K562 (cell line): ENCODE results near the gene MVD. TPM values are rescaled to one million over a fixed set of nuclear protein-coding genes. Genes with fewer than 3 reads are reported as not detected.

Source experiments
- ATAC-seq: fragments of 200-7000 bp; cut with Tn5 transposase; 3 replicates; pipeline ENCODE4 v1.9.1; 2020; ENCODE audit warnings: moderate library complexity
- BruUV-seq: library from RNA; stranded (reverse); fragments of 400-500 nt; replicated peaks from 2 replicates; lab custom pipeline; 2021; lab: Mats Ljungman, UMichigan
- CTCF ChIA-PET: fragments of 300-600 bp; formaldehyde crosslinking; extraction: SDS; loops from one replicate; lab custom pipeline; 2021; ENCODE audit warnings: low intra/inter-chr PET ratio; lab: Yijun Ruan, JAX
- POLR2A ChIA-PET: fragments of 300-600, 350-650 bp; sonication (Branson Sonifier 250); formaldehyde crosslinking; extraction: SDS; loops from one replicate; lab custom pipeline; 2021; ENCODE audit warnings: antibody characterized with exemption, inconsistent platforms; lab: Yijun Ruan, JAX
- DNase-seq, 4 experiments: peaks; one replicate each; pipeline versions ENCODE4 v3.0.0 to v3.0.0-alpha.2; 2011 to 2018; ENCODE audit warnings: low spot score in 3 of 4, mixed read lengths in 3 of 4; ENCODE audit errors: extremely low read depth in 1 of 4
- FAIRE-seq: peaks from 2 replicates; lab custom pipeline; 2011; peaks lifted over from hg19 to GRCh38; lab: Jason Lieb, UNC
- H2AFZ ChIP-seq: 2 replicates; pipeline ENCODE4 v1.6.0; 2011; ENCODE audit warnings: low read depth, low read length, control low read depth, inconsistent platforms
- H3K27ac ChIP-seq: fragments of 200-600 bp; 3 replicates; pipeline ENCODE4 v1.8.0; 2011; ENCODE audit warnings: low read depth, mild to moderate bottlenecking, control low read depth, inconsistent platforms, low read length, moderate library complexity, mixed read lengths; ENCODE audit errors: extremely low read depth
- H3K27me3 ChIP-seq, 2 experiments: fragments of 300-600 bp in 1 of 2; 2 replicates in 1 of 2; 3 replicates in 1 of 2; pipeline versions ENCODE4 v1.6.0 to v1.8.0; 2011; ENCODE audit warnings: inconsistent platforms in 2 of 2, low read length in 2 of 2, mild to moderate bottlenecking in 1 of 2, mixed read lengths in 1 of 2, moderate library complexity in 1 of 2; ENCODE audit not compliant: control insufficient read depth in 2 of 2, insufficient read depth in 2 of 2
- H3K36me3 ChIP-seq: fragments of 300-600 bp; 3 replicates; pipeline ENCODE4 v1.8.0; 2011; ENCODE audit warnings: mild to moderate bottlenecking, low read length, inconsistent platforms; ENCODE audit not compliant: control insufficient read depth, insufficient read depth
- H3K4me1 ChIP-seq, 2 experiments: fragments of 200-600 bp in 1 of 2; replicated peaks in 1 of 2; 2 replicates in 1 of 2; 3 replicates in 1 of 2; pipeline versions ENCODE4 v1.5.1 to v1.8.0; 2011; ENCODE audit warnings: inconsistent platforms in 2 of 2, low read length in 2 of 2, mild to moderate bottlenecking in 1 of 2, mixed read lengths in 1 of 2, moderate library complexity in 1 of 2; ENCODE audit not compliant: control insufficient read depth in 2 of 2, insufficient read depth in 2 of 2
- H3K4me2 ChIP-seq: 2 replicates; pipeline ENCODE4 v1.6.1; 2011; ENCODE audit warnings: low read length, control low read depth, inconsistent platforms, mixed read lengths; ENCODE audit not compliant: insufficient read depth
- H3K4me3 ChIP-seq: fragments of 200-600 bp; sonication (generic), shearing (Covaris generic); 2 replicates; pipeline ENCODE4 v1.5.1; 2016; ENCODE audit warnings: control low read depth, inconsistent platforms
- H3K79me2 ChIP-seq: fragments of 200-600 bp; 3 replicates; pipeline ENCODE4 v1.8.0; 2011; ENCODE audit warnings: low read length, inconsistent platforms; ENCODE audit not compliant: control insufficient read depth, insufficient read depth
- H3K9ac ChIP-seq, 2 experiments: 2 replicates each; pipeline versions ENCODE4 v1.6.0 to v1.6.1; 2011; ENCODE audit warnings: low read depth in 2 of 2, low read length in 2 of 2, control low read depth in 1 of 2, inconsistent platforms in 1 of 2, mild to moderate bottlenecking in 1 of 2, mixed read lengths in 1 of 2; ENCODE audit not compliant: insufficient read depth in 1 of 2
- H3K9me1 ChIP-seq: one replicate; pipeline ENCODE4 v1.6.0; 2011; ENCODE audit warnings: inconsistent platforms, mild to moderate bottlenecking, low read length, moderate library complexity; ENCODE audit not compliant: control insufficient read depth, insufficient read depth
- H3K9me3 ChIP-seq: replicated peaks from 2 replicates; pipeline ENCODE4 v1.5.1; 2011; ENCODE audit warnings: low read depth, low read length, inconsistent platforms; ENCODE audit not compliant: control insufficient read depth, insufficient read depth
- H4K20me1 ChIP-seq: replicated peaks from 2 replicates; pipeline ENCODE4 v1.6.1; 2011; ENCODE audit warnings: low read length, inconsistent platforms, mixed read lengths; ENCODE audit not compliant: control insufficient read depth, insufficient read depth
- C11orf30 ChIP-seq: fragments of 450-650 bp; IDR thresholded peaks from 2 replicates; pipeline ENCODE4 v1.6.1; 2016; ENCODE audit warnings: low read depth, mild to moderate bottlenecking
- ETV5 ChIP-seq: sonication (generic); formaldehyde crosslinking; IDR thresholded peaks from 2 replicates; pipeline ENCODE4 v1.4.0; 2020; ENCODE audit warnings: low read depth, mild to moderate bottlenecking, missing genetic modification reagents
- FIP1L1 ChIP-seq: fragments of 200-400 bp; formaldehyde crosslinking; IDR thresholded peaks from 2 replicates; pipeline ENCODE4 v1.6.1; 2018; ENCODE audit warnings: mild to moderate bottlenecking, low read depth, low read length; ENCODE audit not compliant: poor library complexity, severe bottlenecking
- HNRNPL ChIP-seq: fragments of 200-400 bp; formaldehyde crosslinking; IDR thresholded peaks from 2 replicates; pipeline ENCODE4 v1.6.1; 2017; ENCODE audit warnings: low read depth, mild to moderate bottlenecking, low read length
- POLR2G ChIP-seq: fragments of 200-400 bp; formaldehyde crosslinking; IDR thresholded peaks from 2 replicates; pipeline ENCODE4 v1.6.1; 2017; ENCODE audit warnings: low read depth, mild to moderate bottlenecking, antibody characterized with exemption, low read length, moderate library complexity
- RBM22 ChIP-seq: fragments of 200-400 bp; formaldehyde crosslinking; IDR thresholded peaks from 2 replicates; pipeline ENCODE4 v1.6.1; 2018; ENCODE audit warnings: low read length, low read depth; ENCODE audit not compliant: poor library complexity, severe bottlenecking
- ZBTB33 ChIP-seq: sonication (generic); formaldehyde crosslinking; IDR thresholded peaks from 2 replicates; pipeline ENCODE4 v1.8.1; 2023; ENCODE audit warnings: mild to moderate bottlenecking, missing genetic modification reagents
- ZNF121 ChIP-seq: sonication (generic); formaldehyde crosslinking; conservative IDR thresholded peaks from 2 replicates; pipeline ENCODE4 v1.8.0; 2022; ENCODE audit warnings: missing genetic modification reagents
- ZNF175 ChIP-seq: fragments of 200-800 bp; sonication (Bioruptor generic); IDR thresholded peaks from 2 replicates; pipeline ENCODE4 v1.6.1; 2016; ENCODE audit warnings: low read depth, mild to moderate bottlenecking, missing genetic modification characterization, missing compliant biosample characterization
- ZSCAN29 ChIP-seq: fragments of 450-650 bp; IDR thresholded peaks from 2 replicates; pipeline ENCODE4 v1.6.1; 2017
- WGBS: fragments of 100-300 bp; shearing (Covaris generic); methylation state at CpG from one replicate; pipeline ENCODE4 v1.1.6; 2016; ENCODE audit warnings: low coverage, mixed read lengths; ENCODE audit not compliant: insufficient coverage; ENCODE audit errors: missing lambda C conversion rate; 5-methylcytosine and 5-hydroxymethylcytosine counted together
- in situ Hi-C: fragments of 300-500 bp; cut with MboI; formaldehyde crosslinking; loops from 4 replicates; pipeline ENCODE4 v1.15.0; 2018; ENCODE audit warnings: inconsistent platforms, mixed read lengths
- intact Hi-C: fragments of 100-400 bp; cut with micrococcal nuclease; formaldehyde crosslinking; loops from 2 replicates; pipeline ENCODE4 v1.14.2; 2022
- polyA plus RNA-seq, 8 experiments: library from polyadenylated mRNA; depleted of rRNA in 4 of 8; stranded (reverse) in 5 of 8; unstranded in 3 of 8; fragments of >200 nt; fragmentation: Nextera tagmentation in 2 of 8; fragmentation: Illumina TruSeq in 1 of 8; extraction: Ambion mirVana in 2 of 8; extraction: Trizol in 1 of 8; gene quantifications; 2 replicates each; pipeline versions ENCODE4 v1.2.1 to v1.2.3, GENCODE V29; 2011 to 2014; ENCODE audit warnings: inconsistent platforms in 1 of 8, missing spikeins in 1 of 8
- total RNA-seq, 7 experiments: library from RNA; depleted of rRNA in 6 of 7; stranded (reverse); fragments of >200 nt in 6 of 7; fragmentation: Illumina TruSeq in 2 of 7; extraction: Trizol in 2 of 7; gene quantifications; 2 replicates each; pipeline versions ENCODE4 v1.2.1 to v1.2.3, GENCODE V29; 2011 to 2021; ENCODE audit warnings: low replicate concordance in 1 of 7

MVD gene
- total and polyA plus RNA-seq, 9 of the 15 experiments (the other 6 are each of a cell fraction or from before 2014, with no cell fraction given) = 12.2 to 141 (median 45.3) TPM

GRCh38 chr16:88647178-88648070, 15.5 kb downstream of the MVD start:
- BruUV-seq = no TSS peak
- in situ Hi-C loops (no loop called here), intact Hi-C loops (no loop called here)
- Histone ChIP-seq H3K9me1 (no peaks in the 10 kb centered on the region), H3K79me2 (peaks cover 33% of the 10 kb centered on the region), H3K4me2 (no peak overlapping the region), H2AFZ (no peak overlapping the region), H3K4me1 (peaks cover 11 to 82% of the 10 kb centered on the region in 2 experiments; a peak in 4 of 5 replicates), H3K36me3 (peaks cover 47% of the 10 kb centered on the region; the same call in 2 of the 3 replicates), H3K9ac (peak overlapping the region in 1 of 2 experiments; percentile 66; a peak in 2 of 4 replicates), H3K27me3 (no peaks in the 10 kb centered on the region), H3K4me3 (no peak overlapping the region), H3K9me3 (no peaks in the 10 kb centered on the region), H4K20me1 (peaks cover 8% of the 10 kb centered on the region; the same call in 1 of the 2 replicates), H3K27ac (no peak overlapping the region)
- DNase-seq (no peak), FAIRE-seq (no peak), ATAC-seq (no peak)
- ChIA-PET POLR2A (interaction anchor here (0.6 to 0.7 kb wide), 2 partner anchors 9 to 567 kb away, joined by 3 read pairs; partner anchors contain the start of gene IL17C), CTCF (no interaction called here)
- 90% methylated on average over 22 of the region's 22 CpGs for WGBS
- TF ChIP-seq ETV5 (no peak), HNRNPL (0 out of 2 replicates have a peak, but pooled peaks have one; percentile 40), POLR2G (peak; percentile 65), RBM22 (peak; percentile 78), ZNF121 (CRISPR knock-in tag) (peak; percentile 38; the same call in 1 of the 2 replicates), C11orf30 (no peak), FIP1L1 (peak; percentile 38), ZBTB33 (0 out of 2 replicates have a peak, but pooled peaks have one; percentile 55), ZSCAN29 (no peak), ZNF175 (CRISPR knock-in tag) (no peak)
